Subcutaneous adipose tissue (tissue), 4 donors: Measurements from ENCODE around the gene APBB3. TPM values are rescaled to one million over a fixed set of nuclear protein-coding genes. Genes with fewer than 3 reads are reported as not detected.

ENCODE experiments used
- CTCF ChIP-seq: fragments of 450-650 bp; IDR thresholded peaks from one replicate; pipeline ENCODE4 v1.5.1; 2016; ENCODE audit warnings: low read depth, mild to moderate bottlenecking, control low read depth, antibody characterized with exemption, moderate library complexity
- total RNA-seq, 4 donors: library from RNA; depleted of rRNA; stranded (reverse); fragments of >200 nt; gene quantifications; one replicate each; pipeline ENCODE4 v1.1.0, GENCODE V29; 2016

APBB3 gene
- total RNA-seq, 4 donors from 2014 or later: 13.7 to 24.3 (median 18.9) TPM

- TF ChIP-seq CTCF: no peak
These were observed 14.0 kb downstream of the APBB3 start for GRCh38 chr5:140550147-140551079.

- no peak for TF ChIP-seq CTCF
These were observed 14.9 kb downstream of the APBB3 start for GRCh38 chr5:140549237-140550144.

- no peak for TF ChIP-seq CTCF
These were observed 15.6 kb downstream of the APBB3 start for GRCh38 chr5:140548791-140549190.

GRCh38 chr5:140548300-140548688, 16.1 kb downstream of the APBB3 start:
- TF ChIP-seq CTCF: no peak

- no peak for TF ChIP-seq CTCF
These were observed 16.7 kb downstream of the APBB3 start, which contains the start of gene EIF4EBP3 for GRCh38 chr5:140547508-140548299. EIF4EBP3 (plus strand) TSS chr5:140547662; CDS start chr5:140547738, 76 bp downstream.

GRCh38 chr5:140546851-140547507, 17.4 kb downstream of the APBB3 start:
- no peak for TF ChIP-seq CTCF
